GM19452 (cell line): ENCODE data around the gene SRGAP1.

ENCODE experiments used
- ATAC-seq: cut with Tn5 transposase; IDR thresholded peaks from one replicate; pipeline ENCODE4 v1.9.1; 2021; ENCODE audit not compliant: unreplicated experiment

SRGAP1 gene

GRCh38 chr12:63905544-63905943 lies 61.0 kb downstream of the SRGAP1 start:
- ATAC-seq, result no peak

- no peak for ATAC-seq
These were observed 62.4 kb downstream of the SRGAP1 start for GRCh38 chr12:63906876-63907275.

- ATAC-seq, result no peak
These were observed 63.1 kb downstream of the SRGAP1 start for GRCh38 chr12:63907561-63907960.

GRCh38 chr12:63909746-63910145 lies 65.2 kb downstream of the SRGAP1 start:
- ATAC-seq, result no peak

- ATAC-seq, result no peak
These were observed 66.8 kb downstream of the SRGAP1 start for GRCh38 chr12:63911341-63911740.

- no peak for ATAC-seq
These were observed 68.2 kb downstream of the SRGAP1 start for GRCh38 chr12:63912651-63913050.

- no peak for ATAC-seq
These were observed 69.4 kb downstream of the SRGAP1 start for GRCh38 chr12:63913929-63914328.

- no peak for ATAC-seq
These were observed 70.8 kb downstream of the SRGAP1 start for GRCh38 chr12:63915105-63915800.

GRCh38 chr12:63916561-63917476 lies 72.3 kb downstream of the SRGAP1 start:
- ATAC-seq, result no peak

- ATAC-seq, result no peak
These were observed 73.0 kb downstream of the SRGAP1 start for GRCh38 chr12:63917477-63917862.

GRCh38 chr12:63917864-63918799 lies 73.6 kb downstream of the SRGAP1 start:
- peak; percentile 86 for ATAC-seq

GRCh38 chr12:63918800-63919300 lies 74.3 kb downstream of the SRGAP1 start:
- ATAC-seq, result no peak

- no peak for ATAC-seq
These were observed 75.3 kb downstream of the SRGAP1 start for GRCh38 chr12:63919756-63920155.

- no peak for ATAC-seq
These were observed 76.7 kb downstream of the SRGAP1 start for GRCh38 chr12:63921157-63921556.

GRCh38 chr12:63922474-63922873 lies 78.0 kb downstream of the SRGAP1 start:
- ATAC-seq, result no peak

GRCh38 chr12:63924781-63925180 lies 80.3 kb downstream of the SRGAP1 start:
- ATAC-seq, result no peak

- no peak for ATAC-seq
These were observed 83.0 kb downstream of the SRGAP1 start for GRCh38 chr12:63927511-63927910.

- ATAC-seq, result no peak
These were observed 83.8 kb downstream of the SRGAP1 start for GRCh38 chr12:63928305-63928704.

- no peak for ATAC-seq
These were observed 84.9 kb downstream of the SRGAP1 start for GRCh38 chr12:63929426-63929825.

GRCh38 chr12:63930971-63931370 lies 86.5 kb downstream of the SRGAP1 start:
- ATAC-seq, result no peak

- ATAC-seq, result no peak
These were observed 87.2 kb downstream of the SRGAP1 start for GRCh38 chr12:63931703-63932102.
